ENCODE data around the gene HIPK2. TPM values are rescaled to one million over a fixed set of nuclear protein-coding genes. Genes with fewer than 3 reads are reported as not detected.

The HIPK2 gene
- polyA plus RNA-seq, 1 donor (not counting 4 experiments of a cell fraction or from before 2014, with no cell fraction given) = 5.8 TPM

DNA sequence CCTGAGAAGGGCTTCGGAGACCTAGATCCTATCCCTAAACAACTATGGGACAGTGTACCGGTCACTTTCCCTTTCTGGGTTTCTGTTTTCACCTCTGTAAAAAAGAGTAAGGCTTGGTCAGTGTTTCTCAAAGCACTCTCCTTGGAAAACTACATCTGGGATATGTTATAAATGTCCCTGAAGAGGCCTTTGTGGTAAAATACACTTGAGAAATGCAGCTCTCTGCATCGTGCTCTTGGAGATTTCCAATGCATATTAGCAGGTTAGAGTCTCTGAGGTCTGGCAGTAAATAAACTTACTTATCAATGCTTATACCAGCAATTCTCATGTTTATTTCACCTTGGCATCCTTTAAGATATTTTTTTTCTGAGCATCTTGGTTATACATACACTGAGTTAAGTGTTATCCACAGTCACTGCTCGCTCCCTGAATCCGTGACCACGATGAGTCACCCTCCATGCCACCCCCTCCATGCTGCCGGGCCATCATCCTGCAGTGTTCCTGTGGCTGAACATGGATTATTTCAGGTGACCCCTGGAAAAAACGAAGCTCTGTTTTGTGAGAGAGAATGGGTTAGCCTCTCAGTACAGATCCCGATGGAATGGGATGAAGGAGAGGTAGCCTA, 48.0 kb upstream of the HIPK2 start:
- dilution Hi-C loops (cut with MboI; ENCODE audit: extremely low pct_ligation_motif_present, low sequenced_read_pairs) = no loop called here
- no peaks in the 10 kb centered on the region for H3K9me3 ChIP-seq (ENCODE audit: control insufficient read depth, low read depth, low read length)
- H3K9ac ChIP-seq (ENCODE audit: control insufficient read depth, extremely low read depth, insufficient read depth, low read length) = no peak overlapping the region
- no peaks in the 10 kb centered on the region for H3K79me2 ChIP-seq (ENCODE audit: control insufficient read depth, insufficient read depth, low read length)
- no peak overlapping the region for H2AFZ ChIP-seq (ENCODE audit: control insufficient read depth, low read length)
- H3K4me1 ChIP-seq (ENCODE audit: control insufficient read depth, extremely low read depth, insufficient read depth, low read length) = peaks cover 3% of the 10 kb centered on the region
- H4K20me1 ChIP-seq (ENCODE audit: control insufficient read depth, extremely low read depth, insufficient read depth, low read length) = no peaks in the 10 kb centered on the region
- H3K27ac ChIP-seq (ENCODE audit: control insufficient read depth, insufficient read depth, low read length) = no peak overlapping the region
- DNase-seq (ENCODE audit: low read depth, low spot score) (no peak), FAIRE-seq (no peak)
- no peaks in the 10 kb centered on the region for H3K36me3 ChIP-seq (ENCODE audit: control insufficient read depth in 2 of 2, extremely low read depth in 1 of 2, insufficient read depth in 2 of 2, low read length in 2 of 2)
- H3K4me3 ChIP-seq (ENCODE audit: control insufficient read depth in 2 of 3, extremely low read depth in 1 of 3, insufficient read depth in 2 of 3, low read depth in 1 of 3, low read length in 3 of 3) = no peak overlapping the region
- TF ChIP-seq, protein P1, sequence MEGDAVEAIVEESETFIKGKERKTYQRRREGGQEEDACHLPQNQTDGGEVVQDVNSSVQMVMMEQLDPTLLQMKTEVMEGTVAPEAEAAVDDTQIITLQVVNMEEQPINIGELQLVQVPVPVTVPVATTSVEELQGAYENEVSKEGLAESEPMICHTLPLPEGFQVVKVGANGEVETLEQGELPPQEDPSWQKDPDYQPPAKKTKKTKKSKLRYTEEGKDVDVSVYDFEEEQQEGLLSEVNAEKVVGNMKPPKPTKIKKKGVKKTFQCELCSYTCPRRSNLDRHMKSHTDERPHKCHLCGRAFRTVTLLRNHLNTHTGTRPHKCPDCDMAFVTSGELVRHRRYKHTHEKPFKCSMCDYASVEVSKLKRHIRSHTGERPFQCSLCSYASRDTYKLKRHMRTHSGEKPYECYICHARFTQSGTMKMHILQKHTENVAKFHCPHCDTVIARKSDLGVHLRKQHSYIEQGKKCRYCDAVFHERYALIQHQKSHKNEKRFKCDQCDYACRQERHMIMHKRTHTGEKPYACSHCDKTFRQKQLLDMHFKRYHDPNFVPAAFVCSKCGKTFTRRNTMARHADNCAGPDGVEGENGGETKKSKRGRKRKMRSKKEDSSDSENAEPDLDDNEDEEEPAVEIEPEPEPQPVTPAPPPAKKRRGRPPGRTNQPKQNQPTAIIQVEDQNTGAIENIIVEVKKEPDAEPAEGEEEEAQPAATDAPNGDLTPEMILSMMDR (optimal IDR thresholded peaks at IDR 0.05 in 1 of 3, IDR thresholded peaks at IDR 0.05 in 1 of 3, conservative IDR thresholded peaks at IDR 0.05 in 1 of 3; ENCODE audit: extremely low read depth in 1 of 3, insufficient read depth in 2 of 3, low read length in 3 of 3) = no peak
- no peak for TF ChIP-seq EZH2 (IDR thresholded peaks at IDR 0.05; ENCODE audit: low read length)
- no peaks in the 10 kb centered on the region for H3K9me1 ChIP-seq (ENCODE audit: control insufficient read depth, extremely low read depth, insufficient read depth, low read length)
- H3K4me2 ChIP-seq (ENCODE audit: control insufficient read depth, extremely low read depth, insufficient read depth, low read depth, low read length) = no peak overlapping the region
- peaks cover 8% of the 10 kb centered on the region for H3K27me3 ChIP-seq (ENCODE audit: control insufficient read depth, extremely low read depth, insufficient read depth, low read length)

DNA sequence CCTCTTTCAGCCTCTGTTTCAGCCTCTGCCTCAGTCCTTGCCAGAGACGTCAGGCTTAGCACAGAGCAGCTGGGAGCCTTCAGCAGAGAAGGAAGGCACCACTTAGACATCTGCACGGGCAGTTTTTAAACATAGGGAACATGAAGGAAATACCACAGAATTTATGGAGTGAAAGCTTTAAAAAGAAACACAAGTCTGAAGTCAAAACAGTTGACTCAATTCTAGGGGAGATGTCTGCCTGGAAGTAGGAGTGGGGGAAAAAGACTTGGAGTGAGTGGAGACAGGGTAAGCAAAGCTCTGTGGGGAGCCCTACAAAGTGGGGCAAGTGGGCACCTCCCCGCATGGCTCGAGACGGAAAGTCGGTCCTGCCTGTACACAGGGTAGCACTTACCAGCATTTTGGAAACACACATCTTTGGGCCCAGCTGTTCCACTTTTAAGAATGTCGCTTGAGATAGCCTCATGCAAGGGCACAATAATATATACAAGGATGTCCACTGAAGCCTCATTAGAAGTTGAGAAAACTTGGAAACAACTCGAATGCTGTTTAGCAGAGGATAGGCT, 46.2 kb upstream of the HIPK2 start:
- no peaks in the 10 kb centered on the region for H3K79me2 ChIP-seq (ENCODE audit: control insufficient read depth, insufficient read depth, low read length)
- no peaks in the 10 kb centered on the region for H3K9me1 ChIP-seq (ENCODE audit: control insufficient read depth, extremely low read depth, insufficient read depth, low read length)
- no peak for TF ChIP-seq EZH2 (IDR thresholded peaks at IDR 0.05; ENCODE audit: low read length)
- TF ChIP-seq, protein P1 (optimal IDR thresholded peaks at IDR 0.05 in 1 of 3, IDR thresholded peaks at IDR 0.05 in 1 of 3, conservative IDR thresholded peaks at IDR 0.05 in 1 of 3; ENCODE audit: extremely low read depth in 1 of 3, insufficient read depth in 2 of 3, low read length in 3 of 3) = no peak
- peaks cover 14% of the 10 kb centered on the region for H3K4me1 ChIP-seq (ENCODE audit: control insufficient read depth, extremely low read depth, insufficient read depth, low read length)
- DNase-seq (ENCODE audit: low read depth, low spot score) (no peak), FAIRE-seq (no peak)
- H3K4me3 ChIP-seq (ENCODE audit: control insufficient read depth in 2 of 3, extremely low read depth in 1 of 3, insufficient read depth in 2 of 3, low read depth in 1 of 3, low read length in 3 of 3) = no peak overlapping the region
- no peak overlapping the region for H3K4me2 ChIP-seq (ENCODE audit: control insufficient read depth, extremely low read depth, insufficient read depth, low read depth, low read length)
- dilution Hi-C loops (cut with MboI; ENCODE audit: extremely low pct_ligation_motif_present, low sequenced_read_pairs) = no loop called here
- no peak overlapping the region for H3K9ac ChIP-seq (ENCODE audit: control insufficient read depth, extremely low read depth, insufficient read depth, low read length)
- H4K20me1 ChIP-seq (ENCODE audit: control insufficient read depth, extremely low read depth, insufficient read depth, low read length) = no peaks in the 10 kb centered on the region
- no peaks in the 10 kb centered on the region for H3K9me3 ChIP-seq (ENCODE audit: control insufficient read depth, low read depth, low read length)
- no peak overlapping the region for H2AFZ ChIP-seq (ENCODE audit: control insufficient read depth, low read length)
- H3K27ac ChIP-seq (ENCODE audit: control insufficient read depth, insufficient read depth, low read length) = no peak overlapping the region
- H3K27me3 ChIP-seq (ENCODE audit: control insufficient read depth, extremely low read depth, insufficient read depth, low read length) = peaks cover 8% of the 10 kb centered on the region
- H3K36me3 ChIP-seq (ENCODE audit: control insufficient read depth in 2 of 2, extremely low read depth in 1 of 2, insufficient read depth in 2 of 2, low read length in 2 of 2) = no peaks in the 10 kb centered on the region
